Activated CD8-positive, alpha-beta memory T cell treated with anti-CD3 and anti-CD28 coated beads for 4 hours (primary cell): ENCODE data around the gene CALU.

ENCODE experiments used
- DNase-seq, 2 donors: peaks; one replicate each; pipeline ENCODE4 v3.0.0-alpha.2; 2020; ENCODE audit warnings: low read depth in 2 of 2

Gene CALU

GRCh38 chr7:128747327-128748079 is 8.3 kb downstream of the CALU start:
- no peak for DNase-seq

- DNase-seq: no peak
Measured at GRCh38 chr7:128752251-128752650, 13.1 kb downstream of the CALU start.

GRCh38 chr7:128755075-128755818 is 16.1 kb downstream of the CALU start:
- no peak for DNase-seq

GRCh38 chr7:128755819-128756476 is 16.8 kb downstream of the CALU start:
- DNase-seq: no peak

- no peak for DNase-seq
Measured at GRCh38 chr7:128757203-128757602, 18.0 kb downstream of the CALU start.

- DNase-seq: no peak
Measured at GRCh38 chr7:128758553-128758952, 19.4 kb downstream of the CALU start.

GRCh38 chr7:128759242-128759641 is 20.1 kb downstream of the CALU start:
- no peak for DNase-seq

GRCh38 chr7:128763541-128763940 is 24.4 kb downstream of the CALU start:
- no peak for DNase-seq

- no peak for DNase-seq
Measured at GRCh38 chr7:128767475-128768110, 28.4 kb downstream of the CALU start.

- no peak for DNase-seq
Measured at GRCh38 chr7:128770233-128770632, 31.1 kb downstream of the CALU start.

GRCh38 chr7:128773604-128774003 is 34.4 kb downstream of the CALU start:
- DNase-seq: no peak

GRCh38 chr7:128774029-128774689 is 35.0 kb downstream of the CALU start:
- DNase-seq: no peak

GRCh38 chr7:128774921-128775320 is 35.8 kb downstream of the CALU start:
- DNase-seq: no peak

GRCh38 chr7:128775744-128776474 is 36.8 kb downstream of the CALU start, which contains the start of gene OPN1SW:
OPN1SW (minus strand) TSS chr7:128775794; CDS start chr7:128775781, 13 bp downstream.
- no peak for DNase-seq

- DNase-seq: no peak
Measured at GRCh38 chr7:128777156-128778123, 38.3 kb downstream of the CALU start.

GRCh38 chr7:128778946-128779345 is 39.8 kb downstream of the CALU start:
- no peak for DNase-seq

- no peak for DNase-seq
Measured at GRCh38 chr7:128781126-128781525, 42.0 kb downstream of the CALU start.

GRCh38 chr7:128781851-128782250 is 42.7 kb downstream of the CALU start:
- no peak for DNase-seq

- no peak for DNase-seq
Measured at GRCh38 chr7:128783143-128783861, 44.1 kb downstream of the CALU start.
